GM23338 (cell line): ENCODE measurements around the gene CENPP.

ENCODE experiments used
- CREB1 ChIP-seq: fragments of 250-450 bp; sonication (Bioruptor Pico); IDR thresholded peaks from 2 replicates; pipeline ENCODE4 v1.5.0; 2020; ENCODE audit warnings: low read depth, mild to moderate bottlenecking, moderate library complexity
- EZH2 ChIP-seq: fragments of 200-600 bp; sonication (generic); IDR thresholded peaks from one replicate; pipeline ENCODE4 v1.8.0; 2017; ENCODE audit warnings: antibody characterized with exemption, mild to moderate bottlenecking, low read depth; ENCODE audit not compliant: unreplicated experiment
- EZH2phosphoT487 ChIP-seq: fragments of 200-600 bp; sonication (generic); IDR thresholded peaks from one replicate; pipeline ENCODE4 v1.8.1; 2018; ENCODE audit warnings: antibody characterized with exemption; ENCODE audit not compliant: unreplicated experiment
- JUNB ChIP-seq: IDR thresholded peaks from one replicate; pipeline ENCODE4 v1.6.1; 2016; ENCODE audit warnings: antibody characterized with exemption; ENCODE audit not compliant: unreplicated experiment
- NANOG ChIP-seq: IDR thresholded peaks from 2 replicates; pipeline ENCODE4 v1.6.1; 2016; ENCODE audit warnings: antibody characterized with exemption, borderline replicate concordance
- POLR2AphosphoS5 ChIP-seq: IDR thresholded peaks from 2 replicates; pipeline ENCODE4 v1.6.1; 2016; ENCODE audit warnings: antibody characterized with exemption, low read depth
- STAT1 ChIP-seq: IDR thresholded peaks from one replicate; pipeline ENCODE4 v1.6.1; 2016; ENCODE audit warnings: antibody characterized with exemption; ENCODE audit not compliant: unreplicated experiment
- ZNF114 ChIP-seq: fragments of 250-450 bp; sonication (Bioruptor Pico); IDR thresholded peaks from 2 replicates; pipeline ENCODE4 v1.5.0; 2020; ENCODE audit warnings: mild to moderate bottlenecking, moderate library complexity
- ZNF331 ChIP-seq: fragments of 250-450 bp; sonication (Bioruptor Pico); IDR thresholded peaks from 2 replicates; pipeline ENCODE4 v1.5.0; 2020; ENCODE audit warnings: low read depth, mild to moderate bottlenecking, moderate library complexity
- TF ChIP-seq, protein P1 (sequence below), 2 experiments: fragments of 200-600 bp in 1 of 2; sonication (generic) in 1 of 2; conservative IDR thresholded peaks; 2 replicates each; pipeline versions ENCODE4 v1.5.1 to v1.6.1; 2016 to 2017; ENCODE audit warnings: antibody characterized with exemption in 2 of 2, low read depth in 2 of 2, mild to moderate bottlenecking in 2 of 2, moderate library complexity in 1 of 2
- TF ChIP-seq, protein P2 (sequence below): IDR thresholded peaks from one replicate; pipeline ENCODE4 v1.6.1; 2018; ENCODE audit warnings: antibody characterized with exemption; ENCODE audit not compliant: unreplicated experiment
- TF ChIP-seq, protein P3 (sequence below): IDR thresholded peaks from 2 replicates; pipeline ENCODE4 v1.6.1; 2016; ENCODE audit warnings: antibody characterized with exemption
- TF ChIP-seq, protein P4 (sequence below): fragments of 250-450 bp; sonication (Bioruptor Pico); IDR thresholded peaks from 2 replicates; pipeline ENCODE4 v1.5.0; 2020; ENCODE audit warnings: mild to moderate bottlenecking, moderate library complexity

DNA sequence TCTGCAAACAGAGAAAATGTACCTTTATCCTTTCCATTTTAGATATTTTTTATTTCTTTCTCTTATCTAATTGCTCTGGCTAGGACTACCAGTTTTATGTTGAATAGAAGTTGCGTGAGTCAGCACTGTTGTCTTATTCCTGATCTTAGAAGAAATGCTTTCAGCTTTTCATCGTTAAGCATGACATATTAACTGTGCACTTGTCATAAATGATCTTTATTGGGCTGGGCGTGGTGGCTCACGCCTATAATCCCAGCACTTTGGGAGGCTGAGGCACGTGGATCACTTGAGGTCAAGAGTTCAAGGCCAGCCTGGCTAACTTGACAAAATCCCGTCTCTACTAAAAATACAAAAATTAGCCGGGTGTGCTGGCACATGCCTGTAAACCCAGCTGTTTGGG, 218.2 kb downstream of the CENPP start:
- TF ChIP-seq, protein P1, sequence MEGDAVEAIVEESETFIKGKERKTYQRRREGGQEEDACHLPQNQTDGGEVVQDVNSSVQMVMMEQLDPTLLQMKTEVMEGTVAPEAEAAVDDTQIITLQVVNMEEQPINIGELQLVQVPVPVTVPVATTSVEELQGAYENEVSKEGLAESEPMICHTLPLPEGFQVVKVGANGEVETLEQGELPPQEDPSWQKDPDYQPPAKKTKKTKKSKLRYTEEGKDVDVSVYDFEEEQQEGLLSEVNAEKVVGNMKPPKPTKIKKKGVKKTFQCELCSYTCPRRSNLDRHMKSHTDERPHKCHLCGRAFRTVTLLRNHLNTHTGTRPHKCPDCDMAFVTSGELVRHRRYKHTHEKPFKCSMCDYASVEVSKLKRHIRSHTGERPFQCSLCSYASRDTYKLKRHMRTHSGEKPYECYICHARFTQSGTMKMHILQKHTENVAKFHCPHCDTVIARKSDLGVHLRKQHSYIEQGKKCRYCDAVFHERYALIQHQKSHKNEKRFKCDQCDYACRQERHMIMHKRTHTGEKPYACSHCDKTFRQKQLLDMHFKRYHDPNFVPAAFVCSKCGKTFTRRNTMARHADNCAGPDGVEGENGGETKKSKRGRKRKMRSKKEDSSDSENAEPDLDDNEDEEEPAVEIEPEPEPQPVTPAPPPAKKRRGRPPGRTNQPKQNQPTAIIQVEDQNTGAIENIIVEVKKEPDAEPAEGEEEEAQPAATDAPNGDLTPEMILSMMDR (conservative IDR thresholded peaks at IDR 0.05; ENCODE audit: low read depth in 2 of 2) = no peak
- TF ChIP-seq POLR2AphosphoS5 (no peak), CREB1 (CRISPR knock-in tag) (no peak), EZH2 (no peak), EZH2phosphoT487 (no peak), NANOG (no peak), STAT1 (no peak), JUNB (no peak), ZNF331 (CRISPR knock-in tag) (no peak), ZNF114 (CRISPR knock-in tag) (no peak)
- TF ChIP-seq, protein P2, sequence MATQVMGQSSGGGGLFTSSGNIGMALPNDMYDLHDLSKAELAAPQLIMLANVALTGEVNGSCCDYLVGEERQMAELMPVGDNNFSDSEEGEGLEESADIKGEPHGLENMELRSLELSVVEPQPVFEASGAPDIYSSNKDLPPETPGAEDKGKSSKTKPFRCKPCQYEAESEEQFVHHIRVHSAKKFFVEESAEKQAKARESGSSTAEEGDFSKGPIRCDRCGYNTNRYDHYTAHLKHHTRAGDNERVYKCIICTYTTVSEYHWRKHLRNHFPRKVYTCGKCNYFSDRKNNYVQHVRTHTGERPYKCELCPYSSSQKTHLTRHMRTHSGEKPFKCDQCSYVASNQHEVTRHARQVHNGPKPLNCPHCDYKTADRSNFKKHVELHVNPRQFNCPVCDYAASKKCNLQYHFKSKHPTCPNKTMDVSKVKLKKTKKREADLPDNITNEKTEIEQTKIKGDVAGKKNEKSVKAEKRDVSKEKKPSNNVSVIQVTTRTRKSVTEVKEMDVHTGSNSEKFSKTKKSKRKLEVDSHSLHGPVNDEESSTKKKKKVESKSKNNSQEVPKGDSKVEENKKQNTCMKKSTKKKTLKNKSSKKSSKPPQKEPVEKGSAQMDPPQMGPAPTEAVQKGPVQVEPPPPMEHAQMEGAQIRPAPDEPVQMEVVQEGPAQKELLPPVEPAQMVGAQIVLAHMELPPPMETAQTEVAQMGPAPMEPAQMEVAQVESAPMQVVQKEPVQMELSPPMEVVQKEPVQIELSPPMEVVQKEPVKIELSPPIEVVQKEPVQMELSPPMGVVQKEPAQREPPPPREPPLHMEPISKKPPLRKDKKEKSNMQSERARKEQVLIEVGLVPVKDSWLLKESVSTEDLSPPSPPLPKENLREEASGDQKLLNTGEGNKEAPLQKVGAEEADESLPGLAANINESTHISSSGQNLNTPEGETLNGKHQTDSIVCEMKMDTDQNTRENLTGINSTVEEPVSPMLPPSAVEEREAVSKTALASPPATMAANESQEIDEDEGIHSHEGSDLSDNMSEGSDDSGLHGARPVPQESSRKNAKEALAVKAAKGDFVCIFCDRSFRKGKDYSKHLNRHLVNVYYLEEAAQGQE = no peak
- TF ChIP-seq, protein P3, sequence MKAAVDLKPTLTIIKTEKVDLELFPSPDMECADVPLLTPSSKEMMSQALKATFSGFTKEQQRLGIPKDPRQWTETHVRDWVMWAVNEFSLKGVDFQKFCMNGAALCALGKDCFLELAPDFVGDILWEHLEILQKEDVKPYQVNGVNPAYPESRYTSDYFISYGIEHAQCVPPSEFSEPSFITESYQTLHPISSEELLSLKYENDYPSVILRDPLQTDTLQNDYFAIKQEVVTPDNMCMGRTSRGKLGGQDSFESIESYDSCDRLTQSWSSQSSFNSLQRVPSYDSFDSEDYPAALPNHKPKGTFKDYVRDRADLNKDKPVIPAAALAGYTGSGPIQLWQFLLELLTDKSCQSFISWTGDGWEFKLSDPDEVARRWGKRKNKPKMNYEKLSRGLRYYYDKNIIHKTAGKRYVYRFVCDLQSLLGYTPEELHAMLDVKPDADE = no peak
- TF ChIP-seq, protein P4, sequence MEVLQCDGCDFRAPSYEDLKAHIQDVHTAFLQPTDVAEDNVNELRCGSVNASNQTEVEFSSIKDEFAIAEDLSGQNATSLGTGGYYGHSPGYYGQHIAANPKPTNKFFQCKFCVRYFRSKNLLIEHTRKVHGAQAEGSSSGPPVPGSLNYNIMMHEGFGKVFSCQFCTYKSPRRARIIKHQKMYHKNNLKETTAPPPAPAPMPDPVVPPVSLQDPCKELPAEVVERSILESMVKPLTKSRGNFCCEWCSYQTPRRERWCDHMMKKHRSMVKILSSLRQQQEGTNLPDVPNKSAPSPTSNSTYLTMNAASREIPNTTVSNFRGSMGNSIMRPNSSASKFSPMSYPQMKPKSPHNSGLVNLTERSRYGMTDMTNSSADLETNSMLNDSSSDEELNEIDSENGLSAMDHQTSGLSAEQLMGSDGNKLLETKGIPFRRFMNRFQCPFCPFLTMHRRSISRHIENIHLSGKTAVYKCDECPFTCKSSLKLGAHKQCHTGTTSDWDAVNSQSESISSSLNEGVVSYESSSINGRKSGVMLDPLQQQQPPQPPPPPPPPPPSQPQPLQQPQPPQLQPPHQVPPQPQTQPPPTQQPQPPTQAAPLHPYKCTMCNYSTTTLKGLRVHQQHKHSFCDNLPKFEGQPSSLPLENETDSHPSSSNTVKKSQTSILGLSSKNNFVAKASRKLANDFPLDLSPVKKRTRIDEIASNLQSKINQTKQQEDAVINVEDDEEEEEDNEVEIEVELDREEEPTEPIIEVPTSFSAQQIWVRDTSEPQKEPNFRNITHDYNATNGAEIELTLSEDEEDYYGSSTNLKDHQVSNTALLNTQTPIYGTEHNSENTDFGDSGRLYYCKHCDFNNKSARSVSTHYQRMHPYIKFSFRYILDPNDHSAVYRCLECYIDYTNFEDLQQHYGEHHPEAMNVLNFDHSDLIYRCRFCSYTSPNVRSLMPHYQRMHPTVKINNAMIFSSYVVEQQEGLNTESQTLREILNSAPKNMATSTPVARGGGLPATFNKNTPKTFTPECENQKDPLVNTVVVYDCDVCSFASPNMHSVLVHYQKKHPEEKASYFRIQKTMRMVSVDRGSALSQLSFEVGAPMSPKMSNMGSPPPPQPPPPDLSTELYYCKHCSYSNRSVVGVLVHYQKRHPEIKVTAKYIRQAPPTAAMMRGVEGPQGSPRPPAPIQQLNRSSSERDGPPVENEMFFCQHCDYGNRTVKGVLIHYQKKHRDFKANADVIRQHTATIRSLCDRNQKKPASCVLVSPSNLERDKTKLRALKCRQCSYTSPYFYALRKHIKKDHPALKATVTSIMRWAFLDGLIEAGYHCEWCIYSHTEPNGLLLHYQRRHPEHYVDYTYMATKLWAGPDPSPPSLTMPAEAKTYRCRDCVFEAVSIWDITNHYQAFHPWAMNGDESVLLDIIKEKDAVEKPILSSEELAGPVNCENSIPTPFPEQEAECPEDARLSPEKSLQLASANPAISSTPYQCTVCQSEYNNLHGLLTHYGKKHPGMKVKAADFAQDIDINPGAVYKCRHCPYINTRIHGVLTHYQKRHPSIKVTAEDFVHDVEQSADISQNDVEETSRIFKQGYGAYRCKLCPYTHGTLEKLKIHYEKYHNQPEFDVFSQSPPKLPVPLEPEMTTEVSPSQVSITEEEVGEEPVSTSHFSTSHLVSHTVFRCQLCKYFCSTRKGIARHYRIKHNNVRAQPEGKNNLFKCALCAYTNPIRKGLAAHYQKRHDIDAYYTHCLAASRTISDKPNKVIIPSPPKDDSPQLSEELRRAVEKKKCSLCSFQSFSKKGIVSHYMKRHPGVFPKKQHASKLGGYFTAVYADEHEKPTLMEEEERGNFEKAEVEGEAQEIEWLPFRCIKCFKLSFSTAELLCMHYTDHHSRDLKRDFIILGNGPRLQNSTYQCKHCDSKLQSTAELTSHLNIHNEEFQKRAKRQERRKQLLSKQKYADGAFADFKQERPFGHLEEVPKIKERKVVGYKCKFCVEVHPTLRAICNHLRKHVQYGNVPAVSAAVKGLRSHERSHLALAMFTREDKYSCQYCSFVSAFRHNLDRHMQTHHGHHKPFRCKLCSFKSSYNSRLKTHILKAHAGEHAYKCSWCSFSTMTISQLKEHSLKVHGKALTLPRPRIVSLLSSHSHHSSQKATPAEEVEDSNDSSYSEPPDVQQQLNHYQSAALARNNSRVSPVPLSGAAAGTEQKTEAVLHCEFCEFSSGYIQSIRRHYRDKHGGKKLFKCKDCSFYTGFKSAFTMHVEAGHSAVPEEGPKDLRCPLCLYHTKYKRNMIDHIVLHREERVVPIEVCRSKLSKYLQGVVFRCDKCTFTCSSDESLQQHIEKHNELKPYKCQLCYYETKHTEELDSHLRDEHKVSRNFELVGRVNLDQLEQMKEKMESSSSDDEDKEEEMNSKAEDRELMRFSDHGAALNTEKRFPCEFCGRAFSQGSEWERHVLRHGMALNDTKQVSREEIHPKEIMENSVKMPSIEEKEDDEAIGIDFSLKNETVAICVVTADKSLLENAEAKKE (CRISPR knock-in tag) = no peak
